Amygdala (tissue), 56 donors: ENCODE measurements around the gene IGFBPL1.
"Not testable (repeated sequence)": the region's sequence is repeated elsewhere in the genome, so short reads cannot be mapped to it uniquely, and the experiment has no call there.

Experiments
- DNase-seq, 56 donors: peaks; one replicate each; lab custom pipeline; 2025; lab: John Stamatoyannopoulos, UW

Gene IGFBPL1

GRCh38 chr9:38401994-38402393, 22.3 kb downstream of the IGFBPL1 start:
- no peak for DNase-seq

DNA sequence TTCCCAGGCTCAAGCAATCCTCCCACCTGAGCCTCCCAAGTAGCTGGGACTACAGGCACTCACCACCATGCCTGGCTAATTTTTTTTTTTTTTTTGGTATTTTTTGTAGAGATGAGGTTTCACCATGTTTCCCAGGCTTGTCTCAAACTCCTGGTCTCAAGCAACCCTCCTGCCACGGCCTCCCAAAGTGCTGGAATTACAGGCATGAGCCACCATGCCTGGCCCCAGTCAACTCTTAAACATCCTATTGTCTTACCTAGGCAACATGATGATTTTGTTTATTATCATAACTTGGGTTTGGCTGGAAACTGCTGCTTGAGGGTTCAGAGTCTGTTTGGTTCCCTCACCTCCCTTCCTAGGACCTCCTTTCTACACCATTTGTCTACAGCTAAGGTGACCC, 25.1 kb downstream of the IGFBPL1 start:
- not testable (repeated sequence) for DNase-seq

DNA sequence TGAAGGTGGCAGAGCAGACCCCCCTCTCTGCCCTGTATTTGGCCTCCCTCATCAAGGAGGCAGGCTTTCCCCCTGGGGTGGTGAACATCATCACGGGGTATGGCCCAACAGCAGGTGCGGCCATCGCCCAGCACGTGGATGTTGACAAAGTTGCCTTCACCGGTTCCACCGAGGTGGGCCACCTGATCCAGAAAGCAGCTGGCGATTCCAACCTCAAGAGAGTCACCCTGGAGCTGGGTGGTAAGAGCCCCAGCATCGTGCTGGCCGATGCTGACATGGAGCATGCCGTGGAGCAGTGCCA, 27.9 kb downstream of the IGFBPL1 start:
- DNase-seq = no peak

GRCh38 chr9:38395653-38396370, 28.4 kb downstream of the IGFBPL1 start:
- no peak for DNase-seq

DNA sequence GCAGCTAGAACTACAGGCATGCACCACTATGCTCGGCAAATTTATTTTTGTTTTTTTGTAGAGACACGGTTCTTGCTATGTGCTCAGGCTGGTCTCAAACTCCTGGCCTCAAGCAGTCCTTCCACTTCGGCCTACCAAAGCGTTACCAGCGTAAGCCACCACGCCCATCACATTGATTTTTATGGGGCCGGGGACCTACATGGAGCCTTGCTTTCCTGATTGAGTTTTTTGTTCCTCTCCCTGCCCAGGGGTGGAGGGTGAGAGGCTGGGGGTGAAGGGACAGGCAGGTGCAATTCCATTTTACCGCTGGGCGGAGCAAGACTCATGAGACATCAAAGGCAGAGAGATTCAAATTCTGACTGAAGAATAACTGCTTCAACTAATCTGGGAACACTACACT, 29.8 kb downstream of the IGFBPL1 start:
- DNase-seq = no peak

DNA sequence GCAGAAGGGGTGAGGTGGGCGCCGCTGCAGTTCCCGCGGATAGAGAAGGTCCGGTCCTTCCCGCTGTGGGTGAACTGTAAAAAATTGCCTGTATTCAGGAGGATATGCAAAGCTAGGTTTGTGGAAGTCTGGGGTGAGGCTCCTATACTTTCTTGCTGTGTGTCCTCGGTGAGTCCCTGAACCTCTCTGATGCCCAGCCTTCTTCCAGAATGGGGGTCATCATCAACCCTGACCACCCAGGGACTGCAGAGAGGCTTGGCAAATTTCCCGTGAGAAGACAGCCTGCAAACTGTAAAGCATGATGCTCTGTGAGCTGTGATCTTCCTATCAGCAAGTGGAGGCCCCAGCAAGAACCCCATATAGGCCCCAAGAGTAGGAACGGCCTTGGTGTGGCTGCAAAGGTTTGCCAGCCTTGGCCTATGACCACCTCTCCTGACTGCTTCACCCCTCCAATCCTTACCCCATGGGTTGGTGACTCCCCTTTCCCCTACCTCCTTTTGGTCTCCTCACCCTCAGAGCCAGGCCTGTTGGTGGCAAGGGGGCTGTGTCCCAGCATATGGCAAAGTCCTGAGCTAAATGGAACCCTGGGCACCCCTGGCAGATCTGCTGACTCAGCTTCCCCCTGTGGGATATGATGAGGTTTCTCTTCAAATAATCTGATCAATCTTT, 31.0 kb downstream of the IGFBPL1 start:
- DNase-seq = no peak

DNA sequence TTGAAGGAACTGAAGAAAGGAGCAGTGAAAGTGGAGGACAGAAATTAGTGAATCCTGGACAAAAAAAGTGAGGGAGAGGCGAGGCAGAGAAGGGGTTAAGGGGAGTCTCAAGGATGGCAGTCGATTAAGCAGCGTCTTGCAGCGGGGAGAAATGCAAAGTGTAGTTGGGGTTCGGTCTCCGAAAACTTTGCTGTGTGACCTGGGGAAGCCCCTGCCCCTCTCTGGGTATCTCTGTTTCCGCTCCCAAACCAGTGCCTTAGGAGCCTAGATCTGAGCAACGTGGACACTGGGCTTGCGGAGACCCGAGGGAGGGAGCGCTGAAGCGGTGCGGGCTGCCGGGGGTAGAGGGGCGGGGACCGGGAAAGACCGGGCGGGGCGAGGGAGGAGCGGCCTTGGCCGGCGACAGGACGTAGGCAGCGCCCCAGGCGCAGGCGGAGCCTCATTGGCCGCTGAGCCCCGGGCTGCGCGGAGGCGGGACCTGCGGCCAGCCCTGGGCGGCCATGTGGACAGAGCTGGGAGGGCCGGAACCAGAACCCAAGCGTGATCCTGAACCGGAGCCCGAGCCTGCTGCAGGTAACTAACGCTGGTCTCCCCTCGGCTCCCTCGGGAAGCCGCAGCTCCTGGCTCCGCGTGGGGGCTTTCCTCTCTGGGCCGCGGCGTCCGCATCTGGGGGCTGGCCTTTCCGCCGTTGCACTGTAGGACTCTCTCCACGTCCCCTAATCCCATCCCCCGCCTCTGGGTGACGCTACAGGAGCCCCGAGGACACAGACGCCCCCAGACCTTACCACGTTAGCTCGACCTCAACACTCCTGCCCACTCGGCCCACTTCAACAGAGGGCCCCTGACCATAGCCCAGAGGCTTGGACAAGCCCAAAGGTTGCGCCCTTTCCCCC, 31.8 kb downstream of the IGFBPL1 start, which contains the start of gene ALDH1B1:
TSS of gene ALDH1B1 (plus strand) at position 468 of the 893 bp plus-strand sequence. CDS start 3,047 bp downstream, outside the sequence.
- peak in 53 of 56 donors; percentile 3 to 84 (median 57) for DNase-seq

- no peak for DNase-seq
Observed at GRCh38 chr9:38391278-38392118, 32.8 kb downstream of the IGFBPL1 start.

- DNase-seq = no peak
Observed at GRCh38 chr9:38390851-38391250, 33.4 kb downstream of the IGFBPL1 start.

DNA sequence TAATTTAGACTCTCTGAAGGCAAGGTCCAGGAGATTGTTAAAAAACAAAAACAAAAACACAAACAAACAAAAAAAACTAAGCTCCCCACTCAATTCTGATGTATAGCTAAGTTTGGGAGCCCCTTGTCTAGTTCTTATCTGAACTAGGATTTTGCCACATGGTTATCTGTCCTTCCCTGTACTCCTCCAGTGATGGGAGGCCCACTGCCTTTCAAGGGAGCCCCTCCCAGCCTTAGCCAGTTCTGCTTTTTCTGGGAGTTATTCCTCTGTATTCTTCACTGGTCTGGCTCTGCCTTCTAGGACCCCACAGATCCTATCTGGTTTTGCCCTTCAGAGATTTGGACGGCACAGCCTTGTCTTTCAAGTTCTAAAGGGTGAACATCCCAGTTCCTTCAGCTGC, 33.8 kb downstream of the IGFBPL1 start:
- DNase-seq = no peak

GRCh38 chr9:38389313-38389712, 34.9 kb downstream of the IGFBPL1 start:
- no peak for DNase-seq

DNA sequence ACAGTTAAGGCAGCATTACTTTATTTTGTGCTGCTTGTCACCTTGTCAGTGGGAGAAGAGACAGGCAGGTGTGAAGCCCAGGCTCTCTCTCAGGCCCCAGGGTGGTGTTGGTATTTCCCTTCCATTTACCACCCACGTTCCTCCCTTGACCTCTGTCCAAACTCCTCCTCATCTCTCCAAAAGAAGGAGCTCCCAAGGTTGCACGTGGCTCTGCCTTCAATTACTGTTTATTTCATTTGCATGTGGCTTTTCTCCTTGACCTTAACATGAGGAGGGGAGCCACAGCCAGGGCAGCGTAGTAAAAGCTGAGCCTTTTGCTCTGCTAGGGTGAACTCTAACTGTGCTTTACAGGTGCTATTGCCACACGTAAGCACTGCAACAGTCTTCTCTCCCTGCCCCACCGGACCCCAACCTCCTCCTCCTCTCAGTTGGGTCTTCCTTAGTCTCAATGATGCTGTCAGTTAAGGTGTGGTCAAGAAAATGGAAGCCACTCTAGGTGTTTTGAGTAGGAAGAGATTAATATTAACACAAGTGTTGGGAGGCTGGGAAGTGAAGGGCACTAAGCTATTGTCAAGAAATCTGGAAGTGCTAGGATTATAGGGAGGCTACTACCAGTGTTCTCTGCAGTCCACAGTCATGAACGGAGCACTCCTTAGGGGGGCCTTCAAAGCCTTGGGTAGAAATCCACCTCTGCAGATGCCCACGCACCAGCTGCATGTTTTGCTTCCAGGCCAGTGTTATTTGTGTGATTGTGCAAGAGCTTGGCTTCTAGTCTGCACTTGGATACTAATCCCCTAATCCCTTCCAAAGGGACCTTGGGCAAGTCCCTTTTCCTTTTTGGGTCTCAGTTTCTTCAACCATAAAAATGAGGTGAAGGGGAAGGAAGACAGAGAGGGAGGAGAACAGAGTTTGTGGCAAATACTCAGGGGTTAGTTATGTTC, 35.7 kb downstream of the IGFBPL1 start:
- no peak for DNase-seq

GRCh38 chr9:38387751-38388150, 36.5 kb downstream of the IGFBPL1 start:
- no peak for DNase-seq

DNA sequence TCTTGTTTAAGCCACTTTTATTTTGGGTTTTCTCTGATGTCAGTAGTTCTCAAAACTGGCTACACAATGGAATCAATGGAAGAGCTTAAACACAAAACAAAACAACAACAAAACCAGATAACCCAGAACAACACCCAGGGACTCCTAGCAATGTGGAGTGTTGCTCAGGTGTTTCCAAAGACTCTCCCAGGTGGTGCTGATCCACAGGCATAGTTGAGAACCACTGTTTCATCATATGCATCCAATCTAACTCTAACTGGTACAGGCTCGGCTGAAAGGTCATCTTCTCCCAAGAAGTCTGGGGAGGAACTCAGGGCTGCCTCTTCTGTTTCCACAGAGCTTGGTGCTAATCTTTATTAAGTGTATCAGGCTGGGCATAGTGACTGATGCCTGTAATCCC, 37.2 kb downstream of the IGFBPL1 start:
- no peak for DNase-seq

- DNase-seq = no peak
Observed at GRCh38 chr9:38386319-38386895, 37.8 kb downstream of the IGFBPL1 start.

DNA sequence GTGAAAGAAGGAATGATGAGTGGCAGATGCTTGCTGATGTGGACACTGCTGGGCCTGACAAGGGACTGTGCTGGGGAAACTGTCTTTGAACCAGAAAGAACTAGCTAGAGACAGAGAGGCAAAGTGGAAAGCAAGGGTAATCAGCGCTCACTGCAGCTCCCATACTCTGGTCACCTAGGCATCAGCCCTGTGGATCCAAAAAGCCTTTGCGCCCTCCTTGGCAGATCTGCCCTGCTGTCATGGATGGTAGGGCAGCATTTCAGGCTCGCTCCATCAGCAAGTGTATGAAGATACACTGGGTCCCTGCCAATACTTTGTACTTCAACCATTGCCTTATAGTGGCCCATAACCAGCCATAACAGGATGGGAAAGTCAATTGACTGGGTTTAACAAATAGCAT, 38.4 kb downstream of the IGFBPL1 start:
- no peak for DNase-seq

GRCh38 chr9:38384990-38385848, 39.0 kb downstream of the IGFBPL1 start:
- DNase-seq = no peak

GRCh38 chr9:38382141-38382540, 42.1 kb downstream of the IGFBPL1 start:
- no peak for DNase-seq
